Stimulated activated naive CD8-positive, alpha-beta T cell treated with anti-CD3 and anti-CD28 coated beads, Interleukin-15, amount 100 ng/mL, for 72 hours (primary cell): ENCODE results near the gene SLC35D1.
A peak's percentile ranks its signal among the peaks of the same experiment; 100 is the strongest.

Experiments used
- ATAC-seq: fragments of 150-1000 bp; cut with Tn5 transposase; 2 replicates; pipeline ENCODE4 v1.10.0; 2021; ENCODE audit warnings: mild to moderate bottlenecking, moderate library complexity
- DNase-seq, 2 donors: peaks; one replicate each; pipeline ENCODE4 v3.0.0; 2021 to 2022
- H3K27ac Mint-ChIP-seq, 2 donors: one replicate each; pipeline ENCODE4 v1.8.0; 2022; ENCODE audit warnings: mild to moderate bottlenecking in 2 of 2, mixed read lengths in 2 of 2, moderate library complexity in 2 of 2
- H3K27me3 Mint-ChIP-seq: one replicate; pipeline ENCODE4 v1.8.0; 2022; ENCODE audit warnings: mixed read lengths
- H3K4me1 Mint-ChIP-seq: one replicate; pipeline ENCODE4 v1.8.0; 2022; ENCODE audit warnings: mild to moderate bottlenecking, mixed read lengths
- H3K4me3 Mint-ChIP-seq, 2 donors: one replicate each; pipeline ENCODE4 v1.8.0; 2022; ENCODE audit warnings: mild to moderate bottlenecking in 2 of 2, mixed read lengths in 2 of 2, moderate library complexity in 1 of 2
- H3K9me3 Mint-ChIP-seq, 2 donors: one replicate each; pipeline ENCODE4 v1.8.0; 2022; ENCODE audit warnings: mixed read lengths in 2 of 2

The SLC35D1 gene

DNA sequence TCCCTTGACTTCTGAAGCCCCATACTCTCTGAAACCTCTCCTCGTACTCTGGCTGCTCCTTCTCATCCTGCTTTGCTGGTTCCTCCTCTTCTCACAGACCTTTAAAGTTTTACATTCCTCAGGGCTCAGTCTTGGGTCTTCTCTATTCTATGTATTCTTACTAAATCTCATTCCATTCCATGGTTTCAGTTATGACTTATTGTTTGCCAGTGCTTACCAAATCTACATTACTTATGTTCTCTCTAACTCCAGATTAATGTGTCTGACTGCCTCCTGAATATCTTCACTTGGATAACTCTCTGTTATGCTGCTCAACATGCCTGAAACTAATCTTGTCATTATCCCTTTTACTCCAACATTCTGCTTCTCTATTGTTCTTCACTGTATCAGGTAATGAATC lies 5.4 kb upstream of the SLC35D1 start:
- Mint-ChIP-seq H3K27me3 (peaks cover 8% of the 10 kb centered on the region), H3K4me1 (no peaks in the 10 kb centered on the region), H3K9me3 (no peaks in the 10 kb centered on the region), H3K27ac (no peak overlapping the region), H3K4me3 (no peak overlapping the region)
- DNase-seq = no peak
- no peak for ATAC-seq

DNA sequence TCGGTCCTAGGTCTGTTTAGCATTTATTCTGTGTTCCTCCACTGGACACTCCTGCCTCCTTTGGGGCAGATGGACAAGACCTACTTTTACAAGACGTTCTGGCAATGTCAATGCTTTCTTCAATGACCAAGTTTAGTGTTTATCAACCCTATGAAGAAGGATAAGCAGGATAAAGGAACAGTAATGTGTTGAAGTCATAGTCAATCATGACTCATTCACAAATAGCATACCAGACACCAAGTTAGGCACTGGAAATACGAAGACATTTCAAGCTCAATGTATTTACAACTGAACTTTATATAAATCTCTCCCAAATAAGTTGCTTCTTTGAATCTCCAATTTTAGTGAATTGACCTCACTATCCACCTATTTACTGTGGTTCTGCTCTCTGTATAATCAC lies 4.8 kb upstream of the SLC35D1 start:
- Mint-ChIP-seq H3K27ac (no peak overlapping the region), H3K4me3 (no peak overlapping the region), H3K4me1 (no peaks in the 10 kb centered on the region), H3K27me3 (peaks cover 8% of the 10 kb centered on the region), H3K9me3 (no peaks in the 10 kb centered on the region)
- DNase-seq (no peak), ATAC-seq (no peak)

DNA sequence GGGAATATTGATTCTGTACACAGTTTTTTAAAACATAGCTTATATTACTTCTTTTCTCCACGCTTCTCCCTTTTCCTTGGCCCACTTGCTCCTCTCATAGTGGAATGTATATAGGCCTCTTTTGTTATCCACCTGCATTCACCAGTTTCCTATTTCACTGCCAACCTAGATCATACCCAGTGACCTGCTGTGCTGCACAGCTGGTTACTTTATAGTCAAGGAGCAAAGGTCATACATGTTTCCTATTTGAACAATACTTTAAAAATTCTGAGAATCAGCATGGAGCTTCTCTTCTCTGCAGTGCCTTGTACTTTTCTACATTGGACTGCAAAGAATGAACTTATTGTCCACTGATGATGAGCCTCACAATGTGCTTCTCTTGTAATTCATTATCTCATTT lies 4.3 kb upstream of the SLC35D1 start:
- DNase-seq (no peak), ATAC-seq (no peak)
- Mint-ChIP-seq H3K9me3 (no peaks in the 10 kb centered on the region), H3K27ac (no peak overlapping the region), H3K27me3 (peaks cover 8% of the 10 kb centered on the region), H3K4me3 (no peak overlapping the region), H3K4me1 (no peaks in the 10 kb centered on the region)

DNA sequence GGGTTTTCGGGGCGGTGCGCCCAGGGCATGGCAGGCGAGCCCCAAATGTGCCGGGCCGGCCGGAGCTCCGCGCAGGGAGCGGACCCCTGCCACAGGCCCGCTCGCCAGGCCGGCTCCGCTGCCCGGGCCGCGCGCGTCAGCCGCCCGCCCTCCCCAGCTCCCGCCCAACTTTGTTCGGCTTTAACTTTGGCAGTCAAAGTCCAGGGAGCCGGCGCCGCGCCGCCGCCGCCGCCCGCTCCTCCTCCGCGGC lies 488 bp downstream of the SLC35D1 start:
- DNase-seq = no peak
- Mint-ChIP-seq H3K4me1 (peaks cover 21% of the 10 kb centered on the region), H3K27ac (peak overlapping the region; percentile 98 to 99), H3K9me3 (no peaks in the 10 kb centered on the region), H3K4me3 (peak overlapping the region; percentile 94 to 95), H3K27me3 (no peaks in the 10 kb centered on the region)
- ATAC-seq = peak; percentile 48

DNA sequence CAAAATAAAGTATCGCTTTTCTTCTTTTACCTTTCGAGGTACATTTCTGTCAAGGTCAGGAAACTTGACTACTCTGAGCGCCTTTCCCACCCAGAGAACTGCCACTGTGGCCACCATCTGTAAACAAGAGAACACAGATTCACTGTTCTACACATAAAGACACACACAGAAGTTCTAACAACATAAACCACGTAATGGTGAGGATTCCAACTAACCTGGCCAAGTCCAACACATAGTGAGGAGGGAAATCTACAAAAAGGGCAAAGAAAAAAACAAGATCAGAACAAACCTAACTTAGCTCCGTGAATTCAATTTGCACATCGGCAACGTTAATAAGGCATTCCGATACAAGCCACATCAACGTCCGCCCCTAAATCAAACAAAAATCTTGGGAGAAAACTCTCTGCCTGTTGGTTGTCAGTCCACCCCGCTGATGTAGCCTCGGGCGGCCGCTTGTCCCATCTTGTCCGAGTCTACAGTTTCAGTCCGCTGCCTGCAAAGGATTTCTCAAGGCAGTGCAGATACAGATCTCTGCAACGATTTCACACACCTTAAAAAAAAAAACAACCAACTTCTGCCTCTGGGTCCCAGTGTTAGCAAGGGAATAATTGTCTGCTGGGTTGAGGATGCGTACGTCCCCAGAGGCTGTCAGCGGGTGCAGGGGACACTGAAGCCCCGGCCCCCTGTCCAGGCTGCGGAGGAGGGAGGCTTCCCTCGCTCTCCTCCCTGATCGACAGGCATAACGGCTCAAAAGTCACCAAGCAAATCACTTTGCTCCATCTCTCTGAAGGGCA lies 1.0 kb downstream of the SLC35D1 start:
- peak; percentile 36 for ATAC-seq
- Mint-ChIP-seq H3K27me3 (no peaks in the 10 kb centered on the region), H3K4me3 (peak overlapping the region; percentile 94 to 95), H3K27ac (peak overlapping the region; percentile 39 to 93), H3K4me1 (peaks cover 21% of the 10 kb centered on the region), H3K9me3 (no peaks in the 10 kb centered on the region)
- peak; percentile 1 to 54 for DNase-seq

DNA sequence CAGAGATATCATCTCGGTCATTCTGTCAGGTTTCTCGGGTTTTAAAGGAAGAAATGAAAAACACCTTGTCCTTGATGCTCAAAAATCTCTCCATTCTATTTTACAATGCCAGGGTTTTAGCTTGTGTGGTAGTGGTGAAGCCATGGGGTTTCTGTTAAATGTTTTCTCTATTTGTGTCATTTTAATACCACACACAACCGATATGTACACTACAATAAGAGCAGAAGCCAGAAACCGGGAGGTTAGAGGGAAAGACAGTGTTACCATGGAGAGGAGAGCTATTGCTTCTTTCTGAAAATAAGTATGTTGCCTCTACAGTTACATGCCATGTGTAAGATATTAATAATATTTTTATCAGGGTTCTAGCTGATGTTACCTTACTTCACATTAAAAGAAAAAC lies 2.8 kb downstream of the SLC35D1 start:
- H3K27me3 Mint-ChIP-seq = no peaks in the 10 kb centered on the region
- DNase-seq (no peak), ATAC-seq (no peak)
- no peak overlapping the region for H3K27ac Mint-ChIP-seq
- H3K9me3 Mint-ChIP-seq = no peaks in the 10 kb centered on the region
- H3K4me3 Mint-ChIP-seq = peak overlapping the region in 1 of 2 donors; percentile 55
- H3K4me1 Mint-ChIP-seq = peaks cover 21% of the 10 kb centered on the region

DNA sequence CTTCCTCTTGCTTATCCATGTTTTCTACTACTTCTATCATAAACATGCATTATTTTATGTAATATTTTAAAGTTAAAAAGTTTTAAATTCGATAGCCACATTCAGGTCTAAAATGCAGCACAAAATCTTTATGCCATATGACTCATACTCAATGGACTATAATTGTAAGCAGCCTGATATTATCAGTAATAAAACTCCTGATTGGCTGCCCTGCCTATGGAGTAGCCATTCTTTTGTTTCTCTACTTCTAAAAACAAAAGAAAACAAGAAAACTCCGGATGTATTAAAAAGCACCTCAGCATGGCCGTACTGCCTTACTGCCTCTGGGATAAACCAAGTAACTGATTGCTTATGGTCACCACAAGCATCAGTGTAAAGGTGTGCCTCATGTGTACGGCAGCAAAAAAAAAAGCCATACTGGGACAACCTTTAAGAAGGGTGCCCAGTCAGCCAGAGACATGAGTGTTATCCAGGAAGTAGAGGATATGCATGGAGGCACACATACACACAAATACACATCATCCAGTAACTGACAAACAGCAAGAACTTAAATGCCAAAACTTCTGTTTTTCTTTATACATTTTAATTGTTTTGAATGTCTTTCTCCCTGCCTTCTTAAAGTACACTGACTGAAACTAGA lies 9.2 kb downstream of the SLC35D1 start:
- peaks cover 6% of the 10 kb centered on the region for H3K4me1 Mint-ChIP-seq
- DNase-seq (no peak), ATAC-seq (no peak)
- H3K27ac Mint-ChIP-seq = no peak overlapping the region
- H3K27me3 Mint-ChIP-seq = no peaks in the 10 kb centered on the region
- no peak overlapping the region for H3K4me3 Mint-ChIP-seq
- H3K9me3 Mint-ChIP-seq = no peaks in the 10 kb centered on the region

DNA sequence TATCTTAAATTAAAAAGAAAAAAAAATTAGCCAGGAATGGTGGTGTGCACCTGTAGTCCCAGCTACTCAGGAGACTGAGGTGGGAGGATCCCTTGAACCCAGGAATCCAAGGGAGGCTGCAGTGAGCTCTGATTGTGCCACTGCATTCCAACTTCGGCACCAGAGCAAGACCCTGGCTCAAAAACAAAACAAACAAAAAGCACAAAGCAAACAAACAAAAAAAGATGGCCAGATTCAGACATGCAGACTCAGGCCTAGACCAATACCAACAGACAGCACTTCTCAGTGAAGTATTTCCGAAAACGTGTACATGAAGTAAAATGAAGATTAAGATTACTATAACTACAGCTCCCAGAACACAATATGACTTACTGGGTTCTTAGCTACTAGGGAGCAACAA lies 10.6 kb downstream of the SLC35D1 start:
- DNase-seq = no peak
- Mint-ChIP-seq H3K9me3 (no peaks in the 10 kb centered on the region), H3K4me3 (no peak overlapping the region), H3K27me3 (no peaks in the 10 kb centered on the region), H3K27ac (no peak overlapping the region), H3K4me1 (peaks cover 6% of the 10 kb centered on the region)
- ATAC-seq = no peak

DNA sequence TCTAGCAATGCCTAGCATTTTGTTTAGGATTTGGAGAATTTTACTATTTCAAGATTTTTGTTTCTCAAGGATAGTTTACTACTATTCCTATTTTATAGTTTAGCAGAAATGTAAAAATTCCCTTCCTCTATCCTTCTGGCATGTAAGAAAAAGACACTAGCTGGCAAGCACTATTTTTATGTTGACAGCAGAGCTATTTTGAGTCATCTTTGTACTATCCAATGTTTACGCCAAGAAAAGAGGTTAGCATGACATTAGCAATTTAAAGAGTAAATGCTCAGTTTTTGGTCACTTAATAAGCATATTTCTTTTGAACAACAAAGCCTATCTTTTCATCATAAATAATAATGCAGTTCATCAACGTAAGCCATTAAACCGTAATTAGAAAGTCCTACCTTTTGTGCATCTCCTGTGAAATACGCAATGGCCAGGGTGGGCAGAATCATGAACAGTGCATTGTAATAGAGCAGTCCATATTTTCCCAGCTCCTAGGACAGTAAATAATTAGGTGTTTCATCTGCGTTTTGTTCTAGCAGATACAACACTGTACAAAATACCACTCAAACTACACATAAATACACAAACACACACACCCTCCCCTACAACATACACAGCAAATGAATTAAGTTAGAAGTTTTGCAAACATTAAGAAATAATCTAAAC lies 12.0 kb downstream of the SLC35D1 start:
- peaks cover 6% of the 10 kb centered on the region for H3K4me1 Mint-ChIP-seq
- DNase-seq (no peak), ATAC-seq (no peak)
- H3K4me3 Mint-ChIP-seq = no peak overlapping the region
- peaks cover 0 to under 1% of the 10 kb centered on the region in 2 donors for H3K9me3 Mint-ChIP-seq
- H3K27ac Mint-ChIP-seq = no peak overlapping the region
- H3K27me3 Mint-ChIP-seq = no peaks in the 10 kb centered on the region

DNA sequence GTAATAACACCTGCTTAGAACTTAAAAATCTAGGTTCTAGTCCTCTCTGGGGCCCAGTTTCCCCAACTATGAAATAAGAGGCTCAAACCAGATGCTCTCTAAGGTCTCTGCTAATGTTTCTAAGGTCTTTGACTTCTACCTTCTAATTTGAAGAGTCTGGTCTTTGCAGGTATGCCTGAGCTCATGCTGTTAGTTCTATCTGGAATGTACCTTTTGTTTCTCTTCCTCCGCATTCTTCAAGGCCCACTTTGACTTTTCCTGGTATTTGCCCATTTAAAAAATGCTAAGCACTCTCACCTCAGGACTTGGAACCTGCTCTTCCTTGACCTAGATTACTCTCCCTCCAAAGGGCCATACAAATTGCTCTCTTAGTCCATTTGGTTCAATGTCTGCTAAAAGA lies 13.5 kb downstream of the SLC35D1 start:
- ATAC-seq (no peak), DNase-seq (no peak)
- Mint-ChIP-seq H3K27ac (no peak overlapping the region), H3K9me3 (peaks cover 0 to 5% of the 10 kb centered on the region in 2 donors), H3K27me3 (no peaks in the 10 kb centered on the region), H3K4me1 (peaks cover 6% of the 10 kb centered on the region), H3K4me3 (no peak overlapping the region)

DNA sequence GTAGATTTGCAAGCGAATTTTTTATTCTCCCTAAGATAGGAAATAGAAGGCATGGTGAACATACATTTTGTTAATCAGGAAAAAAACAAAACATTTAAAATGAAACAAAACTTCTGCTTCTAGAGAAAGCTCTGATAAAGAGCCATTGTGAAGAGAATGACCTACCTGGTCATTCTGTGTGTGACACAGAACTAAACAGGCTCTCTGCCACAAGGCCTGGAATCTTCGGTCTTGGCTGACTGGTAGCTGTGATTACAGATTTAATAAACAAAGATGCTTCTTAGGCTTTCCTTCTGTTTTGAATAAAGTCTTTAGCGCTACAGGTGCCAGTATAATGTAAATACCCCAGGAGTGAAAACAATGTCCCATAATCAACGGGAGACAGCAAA lies 22.1 kb downstream of the SLC35D1 start:
- H3K4me1 Mint-ChIP-seq = no peaks in the 10 kb centered on the region
- no peak overlapping the region for H3K27ac Mint-ChIP-seq
- H3K9me3 Mint-ChIP-seq = peaks cover 0 to 8% of the 10 kb centered on the region in 2 donors
- H3K4me3 Mint-ChIP-seq = no peak overlapping the region
- ATAC-seq (no peak), DNase-seq (no peak)
- H3K27me3 Mint-ChIP-seq = no peaks in the 10 kb centered on the region

DNA sequence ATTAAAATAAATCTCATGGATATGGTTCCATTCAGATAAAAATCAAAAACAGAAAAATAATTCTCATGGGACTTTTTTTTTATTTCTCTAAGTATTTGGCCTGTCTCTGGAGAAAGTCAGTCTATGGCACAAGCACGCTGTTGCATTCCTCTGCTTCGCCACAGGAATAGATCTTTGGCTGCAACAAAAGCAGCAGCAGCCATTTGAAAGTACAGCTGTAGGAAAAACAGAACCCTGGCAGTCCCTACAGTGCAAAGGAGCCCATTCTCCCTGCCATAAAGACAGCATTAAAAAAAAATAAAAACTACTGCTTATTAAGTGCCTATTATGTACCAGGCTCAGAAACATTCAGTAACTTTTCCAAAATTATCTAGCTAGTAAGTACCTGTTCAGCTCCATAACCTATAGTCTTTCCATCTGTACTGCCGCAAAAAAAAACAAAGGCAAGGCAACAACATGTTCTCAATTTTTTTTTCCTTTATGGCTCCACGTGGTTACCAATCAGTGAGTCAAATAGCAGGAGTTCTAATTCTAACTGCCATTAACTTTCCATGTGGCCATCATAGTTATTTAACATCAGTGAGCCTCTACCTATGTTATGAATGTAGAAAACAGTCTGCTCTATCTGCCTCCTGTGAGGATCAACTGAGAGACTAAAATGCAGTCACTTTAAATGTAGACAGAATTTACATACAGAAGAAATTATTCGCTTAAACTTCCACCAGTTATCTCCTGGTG lies 22.7 kb downstream of the SLC35D1 start:
- Mint-ChIP-seq H3K9me3 (peaks cover 0 to 4% of the 10 kb centered on the region in 2 donors), H3K4me1 (no peaks in the 10 kb centered on the region), H3K4me3 (no peak overlapping the region), H3K27me3 (no peaks in the 10 kb centered on the region), H3K27ac (no peak overlapping the region)
- ATAC-seq (no peak), DNase-seq (no peak)

DNA sequence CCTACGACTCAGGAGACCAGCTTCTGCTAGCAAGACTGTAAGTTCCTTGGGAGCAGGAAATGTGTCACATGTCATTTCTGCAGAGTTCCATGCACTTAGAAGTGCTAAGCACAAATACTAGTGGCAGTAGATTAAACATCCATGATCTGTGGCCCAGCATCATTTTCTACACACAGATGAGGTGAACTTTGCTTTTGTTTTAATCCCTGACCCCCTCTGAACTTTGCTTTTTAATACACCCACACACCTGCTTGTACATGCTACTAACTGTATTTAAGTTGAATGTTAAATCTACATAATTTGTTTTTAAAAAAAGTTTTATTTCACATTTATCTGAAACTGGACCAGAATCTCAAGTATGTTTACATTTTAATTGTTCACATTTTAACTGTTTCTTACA lies 24.5 kb downstream of the SLC35D1 start:
- Mint-ChIP-seq H3K4me1 (no peaks in the 10 kb centered on the region), H3K9me3 (no peaks in the 10 kb centered on the region), H3K4me3 (no peak overlapping the region), H3K27me3 (no peaks in the 10 kb centered on the region), H3K27ac (no peak overlapping the region)
- DNase-seq (no peak), ATAC-seq (no peak)

DNA sequence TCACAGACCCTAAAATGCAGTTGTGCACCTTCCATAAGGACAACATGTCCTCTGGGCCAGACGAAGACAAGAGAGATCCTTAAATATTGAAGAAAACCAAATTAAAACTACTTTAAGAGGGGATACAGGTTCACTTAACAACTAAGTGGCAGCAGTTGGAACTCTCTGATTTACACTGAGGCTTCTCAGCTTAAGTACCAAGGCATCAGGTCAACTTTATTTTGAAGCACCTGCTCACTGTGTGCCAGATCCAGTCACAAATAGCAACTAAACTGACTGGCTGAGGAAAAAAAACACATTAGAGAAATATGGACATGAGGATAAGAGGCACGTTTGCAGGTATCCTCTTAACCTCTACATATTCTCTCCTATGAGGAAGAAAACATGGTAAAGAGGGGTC lies 33.2 kb downstream of the SLC35D1 start:
- DNase-seq = no peak
- Mint-ChIP-seq H3K27ac (no peak overlapping the region), H3K4me1 (no peaks in the 10 kb centered on the region), H3K9me3 (no peaks in the 10 kb centered on the region), H3K27me3 (no peaks in the 10 kb centered on the region), H3K4me3 (no peak overlapping the region)
- no peak for ATAC-seq

DNA sequence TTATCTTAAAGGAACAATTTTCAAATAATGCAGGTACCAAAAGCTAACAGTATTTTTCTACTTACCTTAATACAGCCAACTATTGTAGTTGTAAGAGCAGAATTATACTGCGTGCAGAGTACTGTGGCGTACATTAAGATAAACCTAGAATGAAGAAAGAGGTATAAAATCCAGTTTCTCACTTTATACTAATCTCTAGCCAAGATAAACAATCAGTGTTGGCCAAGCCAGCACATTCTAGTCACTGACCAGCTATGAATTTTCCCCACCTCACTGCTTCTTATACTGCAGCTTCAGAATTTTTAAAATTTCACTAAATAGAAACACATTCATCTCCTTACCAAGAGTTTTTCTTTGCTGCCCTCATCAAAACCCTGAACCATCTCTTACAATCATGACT lies 33.6 kb downstream of the SLC35D1 start:
- DNase-seq (no peak), ATAC-seq (no peak)
- Mint-ChIP-seq H3K4me1 (no peaks in the 10 kb centered on the region), H3K9me3 (no peaks in the 10 kb centered on the region), H3K27me3 (no peaks in the 10 kb centered on the region), H3K27ac (no peak overlapping the region), H3K4me3 (no peak overlapping the region)

DNA sequence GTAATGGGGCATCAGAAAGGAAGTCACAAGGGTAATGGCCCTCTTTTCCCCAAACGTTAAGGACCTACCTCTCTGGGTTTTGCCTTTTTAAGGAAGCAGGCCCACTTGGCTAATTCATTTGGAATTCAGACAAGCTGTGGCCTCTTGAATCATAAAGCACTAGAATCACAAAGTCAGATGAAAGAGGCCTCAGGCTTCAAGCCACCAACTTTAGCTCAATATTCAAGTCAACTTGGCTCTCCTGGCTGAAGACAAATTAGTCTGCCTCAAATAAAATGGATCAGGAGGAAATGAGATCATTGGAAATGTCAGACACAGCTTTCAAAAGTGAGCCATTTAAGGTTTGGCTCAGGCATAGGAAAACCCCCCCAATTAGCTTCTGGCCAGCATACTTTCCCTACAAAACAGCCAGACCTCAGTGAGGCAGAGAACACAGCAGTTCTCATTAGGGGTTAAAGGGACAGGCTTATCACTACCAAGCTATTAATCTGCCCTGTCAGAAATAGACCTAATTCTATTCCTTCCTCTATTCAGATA lies 34.3 kb downstream of the SLC35D1 start:
- no peak for ATAC-seq
- Mint-ChIP-seq H3K27ac (no peak overlapping the region), H3K4me3 (no peak overlapping the region), H3K27me3 (no peaks in the 10 kb centered on the region), H3K4me1 (no peaks in the 10 kb centered on the region), H3K9me3 (no peaks in the 10 kb centered on the region)
- DNase-seq = no peak
